Gastroesophageal sphincter (tissue), 4 donors: ENCODE data around the gene TMTC3. TPM values are rescaled to one million over a fixed set of nuclear protein-coding genes. Genes with fewer than 3 reads are reported as not detected.

Source experiments
- ATAC-seq: fragments of 150-250 bp; one replicate; pipeline ENCODE4 v1.9.1; 2016; ENCODE audit warnings: mild to moderate bottlenecking, moderate library complexity
- H3K27ac ChIP-seq, 4 donors: fragments of 200-600 bp; sonication (generic) in 3 of 4; 1 replicate in 3 of 4; 2 replicates in 1 of 4; pipeline ENCODE4 v1.5.1; 2016 to 2019
- H3K27me3 ChIP-seq: fragments of 200-600 bp; sonication (generic); one replicate; pipeline ENCODE4 v1.5.1; 2019
- H3K36me3 ChIP-seq, 2 donors: fragments of 200-600 bp; sonication (generic); one replicate each; pipeline ENCODE4 v1.5.1; 2019; ENCODE audit warnings: control low read depth in 1 of 2
- H3K4me1 ChIP-seq, 3 donors: fragments of 200-600 bp; sonication (generic); 1 replicate in 2 of 3; 2 replicates in 1 of 3; pipeline ENCODE4 v1.5.1; 2016 to 2019; ENCODE audit warnings: control low read depth in 2 of 3
- H3K4me3 ChIP-seq, 2 donors: fragments of 200-600 bp; sonication (generic); one replicate each; pipeline ENCODE4 v1.5.1; 2019; ENCODE audit warnings: mild to moderate bottlenecking in 1 of 2, moderate library complexity in 1 of 2
- H3K9me3 ChIP-seq, 3 donors: fragments of 200-600 bp; sonication (generic); one replicate each; pipeline ENCODE4 v1.5.1; 2017 to 2019; ENCODE audit warnings: control low read depth in 2 of 3
- CTCF ChIP-seq, 4 experiments: fragments of 200-600 bp in 2 of 4; fragments of 450-650 bp in 2 of 4; sonication (generic) in 1 of 4; IDR thresholded peaks; one replicate each; pipeline ENCODE4 v1.5.1; 2017 to 2019; ENCODE audit warnings: antibody characterized with exemption in 4 of 4, mild to moderate bottlenecking in 2 of 4, moderate library complexity in 2 of 4
- EP300 ChIP-seq: sonication (generic); formaldehyde crosslinking; IDR thresholded peaks from one replicate; pipeline ENCODE4 v1.6.1; 2017; ENCODE audit warnings: antibody characterized with exemption, mild to moderate bottlenecking
- POLR2A ChIP-seq, 2 donors: fragments of 450-650 bp; IDR thresholded peaks; one replicate each; pipeline ENCODE4 v1.6.1; 2017; ENCODE audit warnings: antibody characterized with exemption in 2 of 2, mild to moderate bottlenecking in 2 of 2, moderate library complexity in 1 of 2
- POLR2AphosphoS5 ChIP-seq: sonication (generic); formaldehyde crosslinking; IDR thresholded peaks from one replicate; pipeline ENCODE4 v1.6.1; 2017; ENCODE audit warnings: antibody characterized with exemption
- WGBS, 2 donors: methylation state at CpG; one replicate each; pipeline ENCODE4 v1.1.5; 2018; ENCODE audit warnings: low coverage in 1 of 2; 5-methylcytosine and 5-hydroxymethylcytosine counted together
- total RNA-seq, 4 donors: library from RNA; depleted of rRNA; stranded (reverse); fragments of >200 nt; gene quantifications; one replicate each; pipeline ENCODE4 v1.1.0, GENCODE V29; 2016

Gene TMTC3
- total RNA-seq, 4 donors from 2014 or later, result 21.9 to 34.7 (median 23.9) TPM

- no peak overlapping the region for H3K27ac ChIP-seq
- no peaks in the 10 kb centered on the region for H3K27me3 ChIP-seq
- WGBS, 2 donors, result 86 to 93% methylated on average over 6 of the region's 6 CpGs
- peaks cover 0 to 85% of the 10 kb centered on the region in 2 donors for H3K36me3 ChIP-seq
- H3K9me3 ChIP-seq, result no peaks in the 10 kb centered on the region
- no peaks in the 10 kb centered on the region for H3K4me1 ChIP-seq
- ATAC-seq, result no peak
- H3K4me3 ChIP-seq, result no peak overlapping the region
- TF ChIP-seq EP300, result no peak
- no peak for TF ChIP-seq POLR2A (IDR thresholded peaks at IDR 0.05)
- no peak for TF ChIP-seq POLR2AphosphoS5
- TF ChIP-seq CTCF (IDR thresholded peaks at IDR 0.05), result no peak
Observed at GRCh38 chr12:88179436-88180014, 37.4 kb downstream of the TMTC3 start.

- H3K27ac ChIP-seq, result no peak overlapping the region
- ATAC-seq, result no peak
- H3K4me1 ChIP-seq, result no peaks in the 10 kb centered on the region
- H3K36me3 ChIP-seq, result peaks cover 0 to 76% of the 10 kb centered on the region in 2 donors
- H3K4me3 ChIP-seq, result no peak overlapping the region
- H3K27me3 ChIP-seq, result no peaks in the 10 kb centered on the region
- no peaks in the 10 kb centered on the region for H3K9me3 ChIP-seq
- WGBS, 2 donors, result 81 to 90% methylated on average over 3 of the region's 3 CpGs
- no peak for TF ChIP-seq POLR2A (IDR thresholded peaks at IDR 0.05)
- no peak for TF ChIP-seq CTCF (IDR thresholded peaks at IDR 0.05)
- TF ChIP-seq EP300, result no peak
- TF ChIP-seq POLR2AphosphoS5, result no peak
Observed at GRCh38 chr12:88181881-88182280, 39.8 kb downstream of the TMTC3 start.

GRCh38 chr12:88182416-88182815 lies 40.3 kb downstream of the TMTC3 start:
- TF ChIP-seq POLR2AphosphoS5 (no peak), EP300 (no peak), CTCF (IDR thresholded peaks at IDR 0.05) (no peak), POLR2A (IDR thresholded peaks at IDR 0.05) (no peak)
- Histone ChIP-seq H3K4me3 (no peak overlapping the region), H3K4me1 (no peaks in the 10 kb centered on the region), H3K36me3 (peaks cover 0 to 71% of the 10 kb centered on the region in 2 donors), H3K27ac (no peak overlapping the region), H3K9me3 (no peaks in the 10 kb centered on the region), H3K27me3 (no peaks in the 10 kb centered on the region)
- 86% methylated on average over 3 of the region's 3 CpGs for WGBS, 2 donors
- no peak for ATAC-seq

GRCh38 chr12:88184196-88184595 lies 42.1 kb downstream of the TMTC3 start:
- Histone ChIP-seq H3K27ac (no peak overlapping the region), H3K27me3 (no peaks in the 10 kb centered on the region), H3K36me3 (peaks cover 0 to 60% of the 10 kb centered on the region in 2 donors), H3K9me3 (no peaks in the 10 kb centered on the region), H3K4me1 (no peaks in the 10 kb centered on the region), H3K4me3 (no peak overlapping the region)
- WGBS, 2 donors, result 90 to 100% methylated on average over 2 to 3 of the region's 3 CpGs
- ATAC-seq, result no peak
- TF ChIP-seq CTCF (IDR thresholded peaks at IDR 0.05) (no peak), POLR2AphosphoS5 (no peak), EP300 (no peak), POLR2A (IDR thresholded peaks at IDR 0.05) (no peak)

- no peak for TF ChIP-seq CTCF (IDR thresholded peaks at IDR 0.05)
- no peak for TF ChIP-seq EP300
- no peak for TF ChIP-seq POLR2AphosphoS5
- TF ChIP-seq POLR2A (IDR thresholded peaks at IDR 0.05), result no peak
- ATAC-seq, result no peak
- Histone ChIP-seq H3K9me3 (no peaks in the 10 kb centered on the region), H3K4me1 (no peaks in the 10 kb centered on the region), H3K27me3 (no peaks in the 10 kb centered on the region), H3K4me3 (no peak overlapping the region), H3K36me3 (peaks cover 0 to 50% of the 10 kb centered on the region in 2 donors), H3K27ac (no peak overlapping the region)
- 100% methylated on average over 1 to 2 of the region's 2 CpGs for WGBS, 2 donors
Observed at GRCh38 chr12:88185279-88185678, 43.2 kb downstream of the TMTC3 start.
